HEK293 (cell line): Measurements from ENCODE around the gene GATA3.

Source experiments
- ZFP41 ChIP-seq: fragments of 450-650 bp; formaldehyde crosslinking; IDR thresholded peaks from 2 replicates; pipeline ENCODE4 v1.5.1; 2016; ENCODE audit warnings: missing biosample characterization, missing genetic modification characterization, borderline replicate concordance
- ZNF571 ChIP-seq: fragments of 450-650 bp; formaldehyde crosslinking; IDR thresholded peaks from 2 replicates; pipeline ENCODE4 v1.5.0; 2017; ENCODE audit warnings: missing biosample characterization, missing genetic modification characterization
- ZNF585B ChIP-seq: fragments of 450-650 bp; formaldehyde crosslinking; IDR thresholded peaks from 2 replicates; pipeline ENCODE4 v1.5.1; 2016; ENCODE audit warnings: missing biosample characterization, missing genetic modification characterization
- TF ChIP-seq, protein P1 (sequence below): fragments of 450-650 bp; formaldehyde crosslinking; IDR thresholded peaks from 2 replicates; pipeline ENCODE4 v1.5.1; 2016; ENCODE audit warnings: missing biosample characterization, missing genetic modification characterization
- TF ChIP-seq, protein P2 (sequence below): fragments of 450-650 bp; formaldehyde crosslinking; IDR thresholded peaks from 2 replicates; pipeline ENCODE4; 2016; ENCODE audit warnings: missing biosample characterization, missing genetic modification characterization
- TF ChIP-seq, protein P3 (sequence below): fragments of 450-650 bp; formaldehyde crosslinking; IDR thresholded peaks from 2 replicates; pipeline ENCODE4 v1.5.1; 2016; ENCODE audit warnings: missing biosample characterization, missing genetic modification characterization

DNA sequence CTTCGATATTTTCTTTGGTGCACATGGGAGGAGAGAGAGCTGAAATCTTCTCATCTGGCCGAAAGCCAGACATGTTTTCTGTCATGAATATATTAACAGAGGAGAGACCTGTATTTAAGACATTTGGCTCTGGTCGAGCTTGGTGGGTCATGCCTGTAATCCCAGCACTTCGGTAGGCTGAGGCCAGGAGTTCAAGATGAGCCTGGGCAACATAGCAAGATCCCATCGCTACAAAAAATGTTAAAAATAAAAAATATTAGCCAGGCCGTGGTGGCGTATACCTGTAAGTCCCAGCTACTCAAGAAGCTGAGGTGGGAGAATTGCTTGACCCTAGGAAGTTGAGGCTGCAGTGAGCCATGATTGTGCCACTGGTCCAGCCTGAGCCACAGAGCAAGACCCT lies 21.9 kb upstream of the GATA3 start:
- TF ChIP-seq ZNF585B (tag by site-specific recombination) (no peak), ZNF571 (no peak), ZFP41 (tag by site-specific recombination) (no peak)
- TF ChIP-seq, protein P1, sequence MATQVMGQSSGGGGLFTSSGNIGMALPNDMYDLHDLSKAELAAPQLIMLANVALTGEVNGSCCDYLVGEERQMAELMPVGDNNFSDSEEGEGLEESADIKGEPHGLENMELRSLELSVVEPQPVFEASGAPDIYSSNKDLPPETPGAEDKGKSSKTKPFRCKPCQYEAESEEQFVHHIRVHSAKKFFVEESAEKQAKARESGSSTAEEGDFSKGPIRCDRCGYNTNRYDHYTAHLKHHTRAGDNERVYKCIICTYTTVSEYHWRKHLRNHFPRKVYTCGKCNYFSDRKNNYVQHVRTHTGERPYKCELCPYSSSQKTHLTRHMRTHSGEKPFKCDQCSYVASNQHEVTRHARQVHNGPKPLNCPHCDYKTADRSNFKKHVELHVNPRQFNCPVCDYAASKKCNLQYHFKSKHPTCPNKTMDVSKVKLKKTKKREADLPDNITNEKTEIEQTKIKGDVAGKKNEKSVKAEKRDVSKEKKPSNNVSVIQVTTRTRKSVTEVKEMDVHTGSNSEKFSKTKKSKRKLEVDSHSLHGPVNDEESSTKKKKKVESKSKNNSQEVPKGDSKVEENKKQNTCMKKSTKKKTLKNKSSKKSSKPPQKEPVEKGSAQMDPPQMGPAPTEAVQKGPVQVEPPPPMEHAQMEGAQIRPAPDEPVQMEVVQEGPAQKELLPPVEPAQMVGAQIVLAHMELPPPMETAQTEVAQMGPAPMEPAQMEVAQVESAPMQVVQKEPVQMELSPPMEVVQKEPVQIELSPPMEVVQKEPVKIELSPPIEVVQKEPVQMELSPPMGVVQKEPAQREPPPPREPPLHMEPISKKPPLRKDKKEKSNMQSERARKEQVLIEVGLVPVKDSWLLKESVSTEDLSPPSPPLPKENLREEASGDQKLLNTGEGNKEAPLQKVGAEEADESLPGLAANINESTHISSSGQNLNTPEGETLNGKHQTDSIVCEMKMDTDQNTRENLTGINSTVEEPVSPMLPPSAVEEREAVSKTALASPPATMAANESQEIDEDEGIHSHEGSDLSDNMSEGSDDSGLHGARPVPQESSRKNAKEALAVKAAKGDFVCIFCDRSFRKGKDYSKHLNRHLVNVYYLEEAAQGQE (tag by site-specific recombination) = no peak
- TF ChIP-seq, protein P2, sequence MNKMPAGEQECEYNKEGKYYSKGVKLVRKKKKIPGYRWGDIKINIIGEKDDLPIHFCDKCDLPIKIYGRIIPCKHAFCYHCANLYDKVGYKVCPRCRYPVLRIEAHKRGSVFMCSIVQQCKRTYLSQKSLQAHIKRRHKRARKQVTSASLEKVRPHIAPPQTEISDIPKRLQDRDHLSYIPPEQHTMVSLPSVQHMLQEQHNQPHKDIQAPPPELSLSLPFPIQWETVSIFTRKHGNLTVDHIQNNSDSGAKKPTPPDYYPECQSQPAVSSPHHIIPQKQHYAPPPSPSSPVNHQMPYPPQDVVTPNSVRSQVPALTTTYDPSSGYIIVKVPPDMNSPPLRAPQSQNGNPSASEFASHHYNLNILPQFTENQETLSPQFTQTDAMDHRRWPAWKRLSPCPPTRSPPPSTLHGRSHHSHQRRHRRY = no peak
- TF ChIP-seq, protein P3, sequence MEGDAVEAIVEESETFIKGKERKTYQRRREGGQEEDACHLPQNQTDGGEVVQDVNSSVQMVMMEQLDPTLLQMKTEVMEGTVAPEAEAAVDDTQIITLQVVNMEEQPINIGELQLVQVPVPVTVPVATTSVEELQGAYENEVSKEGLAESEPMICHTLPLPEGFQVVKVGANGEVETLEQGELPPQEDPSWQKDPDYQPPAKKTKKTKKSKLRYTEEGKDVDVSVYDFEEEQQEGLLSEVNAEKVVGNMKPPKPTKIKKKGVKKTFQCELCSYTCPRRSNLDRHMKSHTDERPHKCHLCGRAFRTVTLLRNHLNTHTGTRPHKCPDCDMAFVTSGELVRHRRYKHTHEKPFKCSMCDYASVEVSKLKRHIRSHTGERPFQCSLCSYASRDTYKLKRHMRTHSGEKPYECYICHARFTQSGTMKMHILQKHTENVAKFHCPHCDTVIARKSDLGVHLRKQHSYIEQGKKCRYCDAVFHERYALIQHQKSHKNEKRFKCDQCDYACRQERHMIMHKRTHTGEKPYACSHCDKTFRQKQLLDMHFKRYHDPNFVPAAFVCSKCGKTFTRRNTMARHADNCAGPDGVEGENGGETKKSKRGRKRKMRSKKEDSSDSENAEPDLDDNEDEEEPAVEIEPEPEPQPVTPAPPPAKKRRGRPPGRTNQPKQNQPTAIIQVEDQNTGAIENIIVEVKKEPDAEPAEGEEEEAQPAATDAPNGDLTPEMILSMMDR (tag by site-specific recombination) = no peak
